ENCODE measurements around the gene GARNL3. TPM values are rescaled to one million over a fixed set of nuclear protein-coding genes. Genes with fewer than 3 reads are reported as not detected.
A peak's percentile ranks its signal among the peaks of the same experiment; 100 is the strongest.

Gene GARNL3
- total and polyA plus RNA-seq, 2 of the 13 experiments (the other 11 are each of a cell fraction or from before 2014, with no cell fraction given): 3.9 to 11.0 TPM

DNA sequence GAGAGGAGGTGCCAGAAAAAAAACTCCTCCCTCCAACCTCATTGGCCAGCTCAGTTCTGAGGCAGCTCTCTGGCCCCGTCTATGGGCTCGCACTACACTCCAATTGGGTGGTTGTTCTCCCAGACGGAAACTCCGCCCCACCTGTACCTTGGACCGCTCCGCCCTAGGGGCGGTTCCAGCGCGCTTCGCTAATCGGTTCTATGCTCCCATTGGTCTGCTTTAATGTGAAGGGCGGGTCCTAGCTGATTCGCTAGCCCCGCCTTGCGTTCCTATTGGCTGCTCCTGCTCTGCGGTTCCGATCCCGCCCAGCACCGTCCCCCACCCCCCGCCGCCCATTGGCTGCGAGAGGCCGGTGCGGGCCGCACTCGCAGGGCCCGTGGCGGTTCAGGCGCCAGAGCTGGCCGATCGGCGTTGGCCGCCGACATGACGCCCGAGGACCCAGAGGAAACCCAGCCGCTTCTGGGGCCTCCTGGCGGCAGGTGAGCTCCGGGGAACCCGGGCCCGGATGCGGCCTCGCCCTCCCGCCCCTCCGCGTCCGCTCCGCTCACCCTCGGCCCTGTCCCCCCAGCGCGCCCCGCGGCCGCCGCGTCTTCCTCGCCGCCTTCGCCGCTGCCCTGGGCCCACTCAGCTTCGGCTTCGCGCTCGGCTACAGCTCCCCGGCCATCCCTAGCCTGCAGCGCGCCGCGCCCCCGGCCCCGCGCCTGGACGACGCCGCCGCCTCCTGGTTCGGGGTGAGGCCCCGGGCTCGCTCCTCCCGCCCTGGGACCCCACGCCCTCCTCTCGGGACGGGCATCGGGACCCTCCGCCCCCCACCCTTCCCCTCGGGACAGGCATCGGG is 132.5 kb downstream of the GARNL3 start, which contains the start of gene SLC2A8 (continued):
- TF ChIP-seq ARNT2 (CRISPR knock-in tag; IDR thresholded peaks at IDR 0.05; ENCODE audit: low read depth) (peak; percentile 63), NKX3-1 (CRISPR knock-in tag; IDR thresholded peaks at IDR 0.05) (peak; percentile 75), PCBP2 (optimal IDR thresholded peaks at IDR 0.05; ENCODE audit: low read depth, low read length, poor library complexity, severe bottlenecking) (no peak), NFATC3 (CRISPR knock-in tag; IDR thresholded peaks at IDR 0.05) (no peak), NFKBIZ (CRISPR knock-in tag; IDR thresholded peaks at IDR 0.05) (no peak), ZNF678 (CRISPR knock-in tag; IDR thresholded peaks at IDR 0.05) (no peak), MTA1 (CRISPR knock-in tag; IDR thresholded peaks at IDR 0.05; ENCODE audit: borderline replicate concordance) (no peak), ZNF850 (CRISPR knock-in tag; conservative IDR thresholded peaks at IDR 0.05) (no peak), PAWR (CRISPR knock-in tag; IDR thresholded peaks at IDR 0.05; ENCODE audit: borderline replicate concordance) (no peak), JARID2 (CRISPR knock-in tag; IDR thresholded peaks at IDR 0.05; ENCODE audit: insufficient replicate concordance) (no peak), POGZ (CRISPR knock-in tag; IDR thresholded peaks at IDR 0.05) (peak; percentile 81), ZNF563 (CRISPR knock-in tag; IDR thresholded peaks at IDR 0.05) (0 out of 2 replicates have a peak, but pooled peaks have one; percentile 36), STAT5B (CRISPR knock-in tag; IDR thresholded peaks at IDR 0.05) (no peak), FLYWCH1 (CRISPR knock-in tag; IDR thresholded peaks at IDR 0.05) (no peak), ZFP36L2 (CRISPR knock-in tag; IDR thresholded peaks at IDR 0.05) (no peak), ZNF556 (CRISPR knock-in tag; IDR thresholded peaks at IDR 0.05; ENCODE audit: borderline replicate concordance) (no peak)
- TF ChIP-seq, protein P1, sequence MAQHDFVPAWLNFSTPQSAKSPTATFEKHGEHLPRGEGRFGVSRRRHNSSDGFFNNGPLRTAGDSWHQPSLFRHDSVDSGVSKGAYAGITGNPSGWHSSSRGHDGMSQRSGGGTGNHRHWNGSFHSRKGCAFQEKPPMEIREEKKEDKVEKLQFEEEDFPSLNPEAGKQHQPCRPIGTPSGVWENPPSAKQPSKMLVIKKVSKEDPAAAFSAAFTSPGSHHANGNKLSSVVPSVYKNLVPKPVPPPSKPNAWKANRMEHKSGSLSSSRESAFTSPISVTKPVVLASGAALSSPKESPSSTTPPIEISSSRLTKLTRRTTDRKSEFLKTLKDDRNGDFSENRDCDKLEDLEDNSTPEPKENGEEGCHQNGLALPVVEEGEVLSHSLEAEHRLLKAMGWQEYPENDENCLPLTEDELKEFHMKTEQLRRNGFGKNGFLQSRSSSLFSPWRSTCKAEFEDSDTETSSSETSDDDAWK (CRISPR knock-in tag; IDR thresholded peaks at IDR 0.05): no peak
- TF ChIP-seq, protein P2, sequence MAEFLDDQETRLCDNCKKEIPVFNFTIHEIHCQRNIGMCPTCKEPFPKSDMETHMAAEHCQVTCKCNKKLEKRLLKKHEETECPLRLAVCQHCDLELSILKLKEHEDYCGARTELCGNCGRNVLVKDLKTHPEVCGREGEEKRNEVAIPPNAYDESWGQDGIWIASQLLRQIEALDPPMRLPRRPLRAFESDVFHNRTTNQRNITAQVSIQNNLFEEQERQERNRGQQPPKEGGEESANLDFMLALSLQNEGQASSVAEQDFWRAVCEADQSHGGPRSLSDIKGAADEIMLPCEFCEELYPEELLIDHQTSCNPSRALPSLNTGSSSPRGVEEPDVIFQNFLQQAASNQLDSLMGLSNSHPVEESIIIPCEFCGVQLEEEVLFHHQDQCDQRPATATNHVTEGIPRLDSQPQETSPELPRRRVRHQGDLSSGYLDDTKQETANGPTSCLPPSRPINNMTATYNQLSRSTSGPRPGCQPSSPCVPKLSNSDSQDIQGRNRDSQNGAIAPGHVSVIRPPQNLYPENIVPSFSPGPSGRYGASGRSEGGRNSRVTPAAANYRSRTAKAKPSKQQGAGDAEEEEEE (CRISPR knock-in tag; IDR thresholded peaks at IDR 0.05; ENCODE audit: borderline replicate concordance): no peak
- TF ChIP-seq, protein P3, sequence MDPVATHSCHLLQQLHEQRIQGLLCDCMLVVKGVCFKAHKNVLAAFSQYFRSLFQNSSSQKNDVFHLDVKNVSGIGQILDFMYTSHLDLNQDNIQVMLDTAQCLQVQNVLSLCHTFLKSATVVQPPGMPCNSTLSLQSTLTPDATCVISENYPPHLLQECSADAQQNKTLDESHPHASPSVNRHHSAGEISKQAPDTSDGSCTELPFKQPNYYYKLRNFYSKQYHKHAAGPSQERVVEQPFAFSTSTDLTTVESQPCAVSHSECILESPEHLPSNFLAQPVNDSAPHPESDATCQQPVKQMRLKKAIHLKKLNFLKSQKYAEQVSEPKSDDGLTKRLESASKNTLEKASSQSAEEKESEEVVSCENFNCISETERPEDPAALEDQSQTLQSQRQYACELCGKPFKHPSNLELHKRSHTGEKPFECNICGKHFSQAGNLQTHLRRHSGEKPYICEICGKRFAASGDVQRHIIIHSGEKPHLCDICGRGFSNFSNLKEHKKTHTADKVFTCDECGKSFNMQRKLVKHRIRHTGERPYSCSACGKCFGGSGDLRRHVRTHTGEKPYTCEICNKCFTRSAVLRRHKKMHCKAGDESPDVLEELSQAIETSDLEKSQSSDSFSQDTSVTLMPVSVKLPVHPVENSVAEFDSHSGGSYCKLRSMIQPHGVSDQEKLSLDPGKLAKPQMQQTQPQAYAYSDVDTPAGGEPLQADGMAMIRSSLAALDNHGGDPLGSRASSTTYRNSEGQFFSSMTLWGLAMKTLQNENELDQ (CRISPR knock-in tag; IDR thresholded peaks at IDR 0.05; ENCODE audit: borderline replicate concordance): no peak
- TF ChIP-seq, protein P4, sequence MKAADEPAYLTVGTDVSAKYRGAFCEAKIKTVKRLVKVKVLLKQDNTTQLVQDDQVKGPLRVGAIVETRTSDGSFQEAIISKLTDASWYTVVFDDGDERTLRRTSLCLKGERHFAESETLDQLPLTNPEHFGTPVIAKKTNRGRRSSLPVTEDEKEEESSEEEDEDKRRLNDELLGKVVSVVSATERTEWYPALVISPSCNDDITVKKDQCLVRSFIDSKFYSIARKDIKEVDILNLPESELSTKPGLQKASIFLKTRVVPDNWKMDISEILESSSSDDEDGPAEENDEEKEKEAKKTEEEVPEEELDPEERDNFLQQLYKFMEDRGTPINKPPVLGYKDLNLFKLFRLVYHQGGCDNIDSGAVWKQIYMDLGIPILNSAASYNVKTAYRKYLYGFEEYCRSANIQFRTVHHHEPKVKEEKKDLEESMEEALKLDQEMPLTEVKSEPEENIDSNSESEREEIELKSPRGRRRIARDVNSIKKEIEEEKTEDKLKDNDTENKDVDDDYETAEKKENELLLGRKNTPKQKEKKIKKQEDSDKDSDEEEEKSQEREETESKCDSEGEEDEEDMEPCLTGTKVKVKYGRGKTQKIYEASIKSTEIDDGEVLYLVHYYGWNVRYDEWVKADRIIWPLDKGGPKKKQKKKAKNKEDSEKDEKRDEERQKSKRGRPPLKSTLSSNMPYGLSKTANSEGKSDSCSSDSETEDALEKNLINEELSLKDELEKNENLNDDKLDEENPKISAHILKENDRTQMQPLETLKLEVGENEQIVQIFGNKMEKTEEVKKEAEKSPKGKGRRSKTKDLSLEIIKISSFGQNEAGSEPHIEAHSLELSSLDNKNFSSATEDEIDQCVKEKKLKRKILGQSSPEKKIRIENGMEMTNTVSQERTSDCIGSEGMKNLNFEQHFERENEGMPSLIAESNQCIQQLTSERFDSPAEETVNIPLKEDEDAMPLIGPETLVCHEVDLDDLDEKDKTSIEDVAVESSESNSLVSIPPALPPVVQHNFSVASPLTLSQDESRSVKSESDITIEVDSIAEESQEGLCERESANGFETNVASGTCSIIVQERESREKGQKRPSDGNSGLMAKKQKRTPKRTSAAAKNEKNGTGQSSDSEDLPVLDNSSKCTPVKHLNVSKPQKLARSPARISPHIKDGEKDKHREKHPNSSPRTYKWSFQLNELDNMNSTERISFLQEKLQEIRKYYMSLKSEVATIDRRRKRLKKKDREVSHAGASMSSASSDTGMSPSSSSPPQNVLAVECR (CRISPR knock-in tag; IDR thresholded peaks at IDR 0.05; ENCODE audit: borderline replicate concordance): peak; percentile 62; the same call in 1 of the 2 replicates
